ENCODE measurements around the gene LBR. TPM values are rescaled to one million over a fixed set of nuclear protein-coding genes. Genes with fewer than 3 reads are reported as not detected.

Gene LBR
- total RNA-seq, 4 donors from 2014 or later, result 36.3 to 75.1 (median 45.1) TPM

GRCh38 chr1:225469051-225469450 lies 41.2 kb upstream of the LBR start:
- H3K9me3 ChIP-seq, result no peaks in the 10 kb centered on the region
- TF ChIP-seq POLR2A (IDR thresholded peaks at IDR 0.05), result no peak
- TF ChIP-seq CTCF (IDR thresholded peaks at IDR 0.05), result no peak
- peaks cover 0 to 5% (median 4%) of the 10 kb centered on the region in 4 donors for H3K4me1 ChIP-seq
- H3K27me3 ChIP-seq, result no peaks in the 10 kb centered on the region
- no peak for DNase-seq
- no peak overlapping the region for H3K27ac ChIP-seq
- no peak overlapping the region for H3K4me3 ChIP-seq
- H3K36me3 ChIP-seq, result no peaks in the 10 kb centered on the region

- DNase-seq, result no peak
- no peaks in the 10 kb centered on the region for H3K36me3 ChIP-seq
- no peaks in the 10 kb centered on the region for H3K9me3 ChIP-seq
- H3K27ac ChIP-seq, result peak overlapping the region; percentile 74 to 95 (median 87)
- no peaks in the 10 kb centered on the region for H3K27me3 ChIP-seq
- TF ChIP-seq CTCF (IDR thresholded peaks at IDR 0.05) (no peak), POLR2A (IDR thresholded peaks at IDR 0.05) (no peak)
- H3K4me3 ChIP-seq, result peak overlapping the region in 3 of 4 donors; percentile 35 to 56 (median 45)
- peaks cover 0 to 9% (median 4%) of the 10 kb centered on the region in 4 donors for H3K4me1 ChIP-seq
Measured at GRCh38 chr1:225468270-225469020, 40.6 kb upstream of the LBR start.

GRCh38 chr1:225467193-225468020 lies 39.6 kb upstream of the LBR start:
- Histone ChIP-seq H3K4me1 (peaks cover 0 to 15% (median 4%) of the 10 kb centered on the region in 4 donors), H3K27me3 (no peaks in the 10 kb centered on the region), H3K9me3 (no peaks in the 10 kb centered on the region), H3K27ac (peak overlapping the region; percentile 74 to 95 (median 87)), H3K4me3 (peak overlapping the region; percentile 35 to 56 (median 40)), H3K36me3 (no peaks in the 10 kb centered on the region)
- peak; percentile 49 to 94 (median 91) for DNase-seq
- TF ChIP-seq POLR2A (IDR thresholded peaks at IDR 0.05) (peak in 1 of 2 donors; percentile 35), CTCF (IDR thresholded peaks at IDR 0.05) (no peak)

- H3K9me3 ChIP-seq, result no peaks in the 10 kb centered on the region
- TF ChIP-seq CTCF (IDR thresholded peaks at IDR 0.05) (no peak), POLR2A (IDR thresholded peaks at IDR 0.05) (no peak)
- peak overlapping the region in 1 of 4 donors; percentile 56 for H3K4me3 ChIP-seq
- no peaks in the 10 kb centered on the region for H3K27me3 ChIP-seq
- H3K36me3 ChIP-seq, result no peaks in the 10 kb centered on the region
- H3K4me1 ChIP-seq, result peaks cover 0 to 15% (median 4%) of the 10 kb centered on the region in 4 donors
- no peak for DNase-seq
- peak overlapping the region; percentile 74 to 95 (median 87) for H3K27ac ChIP-seq
Measured at GRCh38 chr1:225466848-225467192, 39.0 kb upstream of the LBR start.

- no peak for DNase-seq
- H3K27ac ChIP-seq, result peak overlapping the region in 2 of 4 donors; percentile 55 to 94
Measured at GRCh38 chr1:225465793-225466517, 38.1 kb upstream of the LBR start.

More at GRCh38 chr1:225465793-225466517, 38.1 kb upstream of the LBR start:
- TF ChIP-seq POLR2A (IDR thresholded peaks at IDR 0.05), result no peak
- TF ChIP-seq CTCF (IDR thresholded peaks at IDR 0.05), result no peak
- Histone ChIP-seq H3K4me1 (peaks cover 0 to 18% (median 4%) of the 10 kb centered on the region in 4 donors), H3K36me3 (no peaks in the 10 kb centered on the region), H3K4me3 (no peak overlapping the region), H3K27me3 (no peaks in the 10 kb centered on the region), H3K9me3 (no peaks in the 10 kb centered on the region)
